Measurements from ENCODE around the gene CHD1L.

The CHD1L gene

GRCh38 chr1:147243228-147243685 lies 773 bp downstream of the CHD1L start:
- Histone ChIP-seq H3K79me2 (ENCODE audit: insufficient read depth, low read length) (peaks cover 44% of the 10 kb centered on the region), H3K9me3 (ENCODE audit: low read length) (peaks cover 5% of the 10 kb centered on the region; the same call in 1 of the 2 replicates), H3K4me3 (ENCODE audit: low read depth, low read length, poor library complexity, severe bottlenecking) (peak overlapping the region; percentile 83), H3K36me3 (ENCODE audit: insufficient read depth, low read length) (no peaks in the 10 kb centered on the region; the same call in 1 of the 2 replicates), H4K20me1 (ENCODE audit: insufficient read depth, low read length) (no peaks in the 10 kb centered on the region), H3K27ac (ENCODE audit: low read depth, low read length, poor library complexity, severe bottlenecking) (no peak overlapping the region), H3K4me2 (ENCODE audit: low read length) (peak overlapping the region; percentile 88), H3K4me1 (ENCODE audit: insufficient read depth, low read length, severe bottlenecking) (peaks cover 38% of the 10 kb centered on the region), H3K27me3 (ENCODE audit: insufficient read depth, low read length) (no peaks in the 10 kb centered on the region), H2AFZ (ENCODE audit: low read length) (no peak overlapping the region), H3K9ac (ENCODE audit: low read length) (peak overlapping the region; percentile 93), H3F3A (ENCODE audit: insufficient read depth, low read length) (no peaks in the 10 kb centered on the region), H3K9me2 (ENCODE audit: low read depth, low read length) (no peaks in the 10 kb centered on the region)
- TF ChIP-seq CTCF (IDR thresholded peaks at IDR 0.05; ENCODE audit: low read length) (no peak), EZH2 (IDR thresholded peaks at IDR 0.05; ENCODE audit: borderline replicate concordance, low read length) (no peak)

- H3K27ac ChIP-seq (ENCODE audit: low read depth, low read length, poor library complexity, severe bottlenecking), result no peak overlapping the region
- no peak for TF ChIP-seq CTCF (IDR thresholded peaks at IDR 0.05; ENCODE audit: low read length)
- no peak for TF ChIP-seq EZH2 (IDR thresholded peaks at IDR 0.05; ENCODE audit: borderline replicate concordance, low read length)
- H3K36me3 ChIP-seq (ENCODE audit: insufficient read depth, low read length), result no peaks in the 10 kb centered on the region; the same call in 1 of the 2 replicates
- no peak overlapping the region for H2AFZ ChIP-seq (ENCODE audit: low read length)
- H3K27me3 ChIP-seq (ENCODE audit: insufficient read depth, low read length), result no peaks in the 10 kb centered on the region
- H3K4me3 ChIP-seq (ENCODE audit: low read depth, low read length, poor library complexity, severe bottlenecking), result peak overlapping the region; percentile 83
- H3F3A ChIP-seq (ENCODE audit: insufficient read depth, low read length), result no peaks in the 10 kb centered on the region
- H4K20me1 ChIP-seq (ENCODE audit: insufficient read depth, low read length), result no peaks in the 10 kb centered on the region
- H3K9me2 ChIP-seq (ENCODE audit: low read depth, low read length), result no peaks in the 10 kb centered on the region
- H3K4me1 ChIP-seq (ENCODE audit: insufficient read depth, low read length, severe bottlenecking), result peaks cover 38% of the 10 kb centered on the region
- H3K9ac ChIP-seq (ENCODE audit: low read length), result peak overlapping the region; percentile 93
- peaks cover 6% of the 10 kb centered on the region; the same call in 1 of the 2 replicates for H3K9me3 ChIP-seq (ENCODE audit: low read length)
- peak overlapping the region; percentile 88 for H3K4me2 ChIP-seq (ENCODE audit: low read length)
- peaks cover 50% of the 10 kb centered on the region for H3K79me2 ChIP-seq (ENCODE audit: insufficient read depth, low read length)
These were observed 1.4 kb downstream of the CHD1L start for GRCh38 chr1:147243841-147244240.

- peaks cover 61% of the 10 kb centered on the region for H3K79me2 ChIP-seq (ENCODE audit: insufficient read depth, low read length)
- no peak overlapping the region for H3K27ac ChIP-seq (ENCODE audit: low read depth, low read length, poor library complexity, severe bottlenecking)
- H3K4me1 ChIP-seq (ENCODE audit: insufficient read depth, low read length, severe bottlenecking), result peaks cover 38% of the 10 kb centered on the region
These were observed 2.6 kb downstream of the CHD1L start for GRCh38 chr1:147245129-147245528.

More at GRCh38 chr1:147245129-147245528, 2.6 kb downstream of the CHD1L start:
- no peak overlapping the region for H3K9ac ChIP-seq (ENCODE audit: low read length)
- H3K27me3 ChIP-seq (ENCODE audit: insufficient read depth, low read length), result no peaks in the 10 kb centered on the region
- H3K9me3 ChIP-seq (ENCODE audit: low read length), result peaks cover 8% of the 10 kb centered on the region; the same call in 1 of the 2 replicates
- no peaks in the 10 kb centered on the region for H3F3A ChIP-seq (ENCODE audit: insufficient read depth, low read length)
- peak overlapping the region; percentile 88; the same call in 1 of the 2 replicates for H3K4me2 ChIP-seq (ENCODE audit: low read length)
- no peaks in the 10 kb centered on the region; the same call in 1 of the 2 replicates for H3K36me3 ChIP-seq (ENCODE audit: insufficient read depth, low read length)
- no peaks in the 10 kb centered on the region for H4K20me1 ChIP-seq (ENCODE audit: insufficient read depth, low read length)
- no peaks in the 10 kb centered on the region for H3K9me2 ChIP-seq (ENCODE audit: low read depth, low read length)
- no peak for TF ChIP-seq EZH2 (IDR thresholded peaks at IDR 0.05; ENCODE audit: borderline replicate concordance, low read length)
- no peak for TF ChIP-seq CTCF (IDR thresholded peaks at IDR 0.05; ENCODE audit: low read length)
- no peak overlapping the region for H3K4me3 ChIP-seq (ENCODE audit: low read depth, low read length, poor library complexity, severe bottlenecking)
- no peak overlapping the region for H2AFZ ChIP-seq (ENCODE audit: low read length)

Measured in OCI-LY1 (cell line).